HCT116 (cell line): ENCODE results near the gene CERS2. TPM values are rescaled to one million over a fixed set of nuclear protein-coding genes. Genes with fewer than 3 reads are reported as not detected.

ENCODE experiments used
- ATAC-seq: fragments of 200-7000 bp; cut with Tn5 transposase; 2 replicates; pipeline ENCODE4 v1.9.1; 2020; ENCODE audit warnings: mild to moderate bottlenecking, moderate library complexity
- BruUV-seq: library from RNA; stranded (reverse); fragments of 400-500 nt; replicated peaks from 2 replicates; lab custom pipeline; 2021; lab: Mats Ljungman, UMichigan
- CTCF ChIA-PET: fragments of 300-600 bp; sonication (Branson Sonifier 250); formaldehyde crosslinking; loops from one replicate; lab custom pipeline; 2021; ENCODE audit warnings: antibody characterized with exemption; lab: Charles Lee
- POLR2A ChIA-PET: fragments of 300-600, 350-600 bp; sonication (Branson Sonifier 250); formaldehyde crosslinking; loops from one replicate; lab custom pipeline; 2021; ENCODE audit warnings: antibody characterized with exemption; lab: Charles Lee
- RAD21 ChIA-PET, 2 experiments: fragments of 300-600 bp; sonication (Branson Sonifier 250); formaldehyde crosslinking; loops; one replicate each; lab custom pipeline; 2023; ENCODE audit warnings: low total read pairs in 2 of 2; ENCODE audit not compliant: uncharacterized antibody in 2 of 2, unreplicated experiment in 2 of 2, low non-redundant PET in 1 of 2; lab: Charles Lee
- DNase-seq: peaks from one replicate; pipeline ENCODE4 v3.0.0-alpha.2; 2010; ENCODE audit warnings: low read depth, low spot score
- H2AFZ ChIP-seq: fragments of 200-600 bp; shearing (Covaris generic), sonication (generic); 2 replicates; pipeline ENCODE4 v1.6.1; 2017; ENCODE audit warnings: low read depth, mixed run types, mixed read lengths, antibody characterized with exemption, low read length; ENCODE audit not compliant: poor library complexity, severe bottlenecking
- H3K27ac ChIP-seq: 2 replicates; pipeline ENCODE4 v1.5.1; 2012; ENCODE audit warnings: low read depth, low read length
- H3K27me3 ChIP-seq: fragments of 200-600 bp; sonication (generic); 2 replicates; pipeline ENCODE4 v1.6.1; 2016; ENCODE audit warnings: mixed run types, low read length, mixed read lengths; ENCODE audit not compliant: insufficient read depth
- H3K36me3 ChIP-seq, 2 experiments: fragments of 200-500 bp in 1 of 2; fragments of 200-600 bp in 1 of 2; sonication (Bioruptor generic) in 1 of 2; sonication (generic) in 1 of 2; 2 replicates each; pipeline versions ENCODE4 v1.5.1 to v1.6.1; 2014 to 2016; ENCODE audit warnings: low read length in 2 of 2, inconsistent platforms in 1 of 2, mixed read lengths in 1 of 2, mixed run types in 1 of 2; ENCODE audit not compliant: insufficient read depth in 2 of 2, control insufficient read depth in 1 of 2
- H3K4me1 ChIP-seq, 2 experiments: fragments of 200-600 bp in 1 of 2; sonication (generic) in 1 of 2; 2 replicates each; pipeline versions ENCODE4 v1.5.1 to v1.6.1; 2012 to 2017; ENCODE audit warnings: low read length in 2 of 2, inconsistent platforms in 1 of 2, mild to moderate bottlenecking in 1 of 2, mixed read lengths in 1 of 2, mixed run types in 1 of 2, moderate library complexity in 1 of 2; ENCODE audit not compliant: insufficient read depth in 2 of 2, control insufficient read depth in 1 of 2
- H3K4me2 ChIP-seq: fragments of 200-600 bp; sonication (generic); 2 replicates; pipeline ENCODE4 v1.6.1; 2017; ENCODE audit warnings: mixed run types, low read length, mixed read lengths
- H3K4me3 ChIP-seq, 2 experiments: fragments of 200-600 bp in 1 of 2; sonication (generic) in 1 of 2; replicated peaks in 1 of 2; 2 replicates each; pipeline ENCODE4 v1.5.1; 2011 to 2016; ENCODE audit warnings: low read length in 2 of 2, control low read depth in 1 of 2, low read depth in 1 of 2, mild to moderate bottlenecking in 1 of 2, mixed read lengths in 1 of 2, mixed run types in 1 of 2
- H3K79me2 ChIP-seq: fragments of 200-600 bp; sonication (generic); 2 replicates; pipeline ENCODE4 v1.6.1; 2017; ENCODE audit warnings: mild to moderate bottlenecking, mixed run types, low read length, moderate library complexity, mixed read lengths; ENCODE audit not compliant: insufficient read depth
- H3K9ac ChIP-seq: fragments of 200-600 bp; sonication (generic); 2 replicates; pipeline ENCODE4 v1.6.1; 2016; ENCODE audit warnings: low read length, mixed read lengths
- H3K9me2 ChIP-seq: fragments of 200-600 bp; sonication (generic), shearing (Covaris generic); 2 replicates; pipeline ENCODE4 v1.6.1; 2017; ENCODE audit warnings: mixed run types, mild to moderate bottlenecking, moderate library complexity; ENCODE audit not compliant: insufficient read depth
- H3K9me3 ChIP-seq, 2 experiments: fragments of 200-500 bp in 1 of 2; fragments of 200-600 bp in 1 of 2; sonication (Bioruptor generic) in 1 of 2; sonication (generic) in 1 of 2; 2 replicates each; pipeline ENCODE4 v1.6.1; 2014 to 2017; ENCODE audit warnings: low read length in 2 of 2, mixed read lengths in 2 of 2, inconsistent platforms in 1 of 2, low read depth in 1 of 2, mild to moderate bottlenecking in 1 of 2, mixed run types in 1 of 2, moderate library complexity in 1 of 2; ENCODE audit not compliant: control insufficient read depth in 1 of 2, insufficient read depth in 1 of 2
- H4K20me1 ChIP-seq: fragments of 200-600 bp; sonication (generic), shearing (Covaris generic); 2 replicates; pipeline ENCODE4 v1.6.1; 2017; ENCODE audit warnings: mixed run types, mild to moderate bottlenecking, moderate library complexity; ENCODE audit not compliant: insufficient read depth
- ATF3 ChIP-seq: IDR thresholded peaks from 2 replicates; pipeline ENCODE4 v1.6.1; 2012
- CEBPB ChIP-seq: IDR thresholded peaks from 2 replicates; pipeline ENCODE4 v1.6.1; 2012; ENCODE audit warnings: low read depth
- CTCF ChIP-seq, 3 experiments: fragments of 200-600 bp in 1 of 3; sonication (generic) in 1 of 3; IDR thresholded peaks in 2 of 3; conservative IDR thresholded peaks in 1 of 3; 2 replicates each; pipeline ENCODE4 v1.5.1; 2012 to 2017; ENCODE audit warnings: low read depth in 2 of 3, low read length in 2 of 3, antibody characterized with exemption in 1 of 3, borderline replicate concordance in 1 of 3, control low read depth in 1 of 3, mild to moderate bottlenecking in 1 of 3, mixed read lengths in 1 of 3, mixed run types in 1 of 3, moderate library complexity in 1 of 3; ENCODE audit not compliant: insufficient read depth in 1 of 3
- ELF1 ChIP-seq: IDR thresholded peaks from 2 replicates; pipeline ENCODE4 v1.6.1; 2012; ENCODE audit warnings: low read depth, borderline replicate concordance
- EZH2 ChIP-seq: fragments of 200-600 bp; sonication (generic); IDR thresholded peaks from 2 replicates; pipeline ENCODE4 v1.6.1; 2017; ENCODE audit warnings: antibody characterized with exemption, mixed run types
- EZH2phosphoT487 ChIP-seq: fragments of 200-600 bp; IDR thresholded peaks from 2 replicates; pipeline ENCODE4 v1.6.1; 2018; ENCODE audit warnings: antibody characterized with exemption, borderline replicate concordance
- POLR2AphosphoS5 ChIP-seq: IDR thresholded peaks from 2 replicates; pipeline ENCODE4 v1.6.1; 2011; ENCODE audit warnings: mild to moderate bottlenecking, low read depth, low read length, moderate library complexity
- REST ChIP-seq: IDR thresholded peaks from 2 replicates; pipeline ENCODE4 v1.6.1; 2012; ENCODE audit warnings: low read depth
- intact Hi-C: fragments of 100-400 bp; cut with micrococcal nuclease; formaldehyde crosslinking; loops from 2 replicates; pipeline ENCODE4 v1.10.0; 2022
- total RNA-seq: library from RNA; stranded (reverse); gene quantifications from one replicate; pipeline ENCODE4 v1.2.1, GENCODE V29; 2021; ENCODE audit not compliant: unreplicated experiment

CERS2 gene
- total RNA-seq, 1 experiment from 2014 or later, result 218 TPM

- no peaks in the 10 kb centered on the region for H3K9me2 ChIP-seq
- BruUV-seq, result no TSS peak
- intact Hi-C loops, result no loop called here
- H3K27me3 ChIP-seq, result no peaks in the 10 kb centered on the region
- H3K4me2 ChIP-seq, result no peak overlapping the region
- ChIA-PET CTCF (no interaction called here), POLR2A (no interaction called here), RAD21 (no interaction called here)
- ATAC-seq, result no peak
- H4K20me1 ChIP-seq, result no peaks in the 10 kb centered on the region
- H3K4me3 ChIP-seq, result no peak overlapping the region
- H3K27ac ChIP-seq, result no peak overlapping the region
- no peak overlapping the region for H2AFZ ChIP-seq
- H3K4me1 ChIP-seq, result no peaks in the 10 kb centered on the region
- DNase-seq, result no peak
- no peak overlapping the region for H3K9ac ChIP-seq
- no peaks in the 10 kb centered on the region for H3K9me3 ChIP-seq
- TF ChIP-seq REST, result no peak
- no peak for TF ChIP-seq POLR2AphosphoS5
- TF ChIP-seq ATF3, result no peak
- no peak for TF ChIP-seq EZH2phosphoT487
- peaks cover 43 to 47% of the 10 kb centered on the region in 2 experiments for H3K36me3 ChIP-seq
- H3K79me2 ChIP-seq, result no peaks in the 10 kb centered on the region
Measured at GRCh38 chr1:150954708-150955107, 19.9 kb downstream of the CERS2 start.

DNA sequence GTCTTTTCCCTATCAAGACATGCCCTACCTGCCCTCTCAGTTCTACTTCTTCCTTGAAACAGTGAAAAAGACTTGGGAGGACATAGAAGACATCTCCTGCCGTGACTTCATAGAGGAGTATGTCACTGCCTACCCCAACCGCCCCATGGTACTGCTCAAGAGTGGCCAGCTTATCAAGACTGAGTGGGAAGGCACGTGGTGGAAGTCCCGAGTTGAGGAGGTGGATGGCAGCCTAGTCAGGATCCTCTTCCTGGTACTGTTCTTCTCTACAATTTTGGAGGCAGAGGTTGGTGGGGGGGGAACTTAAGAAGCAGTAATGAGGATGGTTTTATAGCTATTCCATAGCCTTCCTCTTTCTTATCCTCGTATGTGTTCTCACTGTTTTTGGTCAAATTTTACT lies 29.8 kb downstream of the CERS2 start:
- Histone ChIP-seq H3K4me2 (no peak overlapping the region), H3K9me2 (no peaks in the 10 kb centered on the region), H3K9me3 (no peaks in the 10 kb centered on the region), H3K27ac (no peak overlapping the region), H3K27me3 (no peaks in the 10 kb centered on the region), H4K20me1 (no peaks in the 10 kb centered on the region), H3K36me3 (peaks cover 53 to 55% of the 10 kb centered on the region in 2 experiments), H3K9ac (no peak overlapping the region), H2AFZ (no peak overlapping the region), H3K4me3 (no peak overlapping the region), H3K79me2 (no peaks in the 10 kb centered on the region), H3K4me1 (no peaks in the 10 kb centered on the region)
- ChIA-PET RAD21 (no interaction called here), POLR2A (no interaction called here), CTCF (no interaction called here)
- no peak for TF ChIP-seq CEBPB
- no peak for TF ChIP-seq ELF1
- TF ChIP-seq EZH2, result no peak
- TF ChIP-seq CTCF (IDR thresholded peaks at IDR 0.05 in 2 of 3, conservative IDR thresholded peaks at IDR 0.05 in 1 of 3; ENCODE audit: borderline replicate concordance in 1 of 3, insufficient read depth in 1 of 3, low read depth in 2 of 3, low read length in 2 of 3), result no peak
- no peak for TF ChIP-seq ATF3
- no TSS peak for BruUV-seq
- DNase-seq (no peak), ATAC-seq (no peak)
- intact Hi-C loops, result no loop called here
